Uterus (tissue), 2 donors: ENCODE data around the gene TLR8.

Source experiments
- POLR2A ChIP-seq, 2 donors: fragments of 450-650 bp; IDR thresholded peaks; one replicate each; pipeline ENCODE4 v1.6.1; 2016; ENCODE audit warnings: antibody characterized with exemption in 2 of 2, mild to moderate bottlenecking in 1 of 2, moderate library complexity in 1 of 2
- TF ChIP-seq, protein P1 (sequence below), 4 experiments: fragments of 200-600 bp in 2 of 4; fragments of 450-650 bp in 2 of 4; sonication (generic) in 2 of 4; IDR thresholded peaks; one replicate each; pipeline ENCODE4 v1.5.1; 2016 to 2019; ENCODE audit warnings: antibody characterized with exemption in 4 of 4, mild to moderate bottlenecking in 2 of 4, moderate library complexity in 1 of 4

- TF ChIP-seq, protein P1, sequence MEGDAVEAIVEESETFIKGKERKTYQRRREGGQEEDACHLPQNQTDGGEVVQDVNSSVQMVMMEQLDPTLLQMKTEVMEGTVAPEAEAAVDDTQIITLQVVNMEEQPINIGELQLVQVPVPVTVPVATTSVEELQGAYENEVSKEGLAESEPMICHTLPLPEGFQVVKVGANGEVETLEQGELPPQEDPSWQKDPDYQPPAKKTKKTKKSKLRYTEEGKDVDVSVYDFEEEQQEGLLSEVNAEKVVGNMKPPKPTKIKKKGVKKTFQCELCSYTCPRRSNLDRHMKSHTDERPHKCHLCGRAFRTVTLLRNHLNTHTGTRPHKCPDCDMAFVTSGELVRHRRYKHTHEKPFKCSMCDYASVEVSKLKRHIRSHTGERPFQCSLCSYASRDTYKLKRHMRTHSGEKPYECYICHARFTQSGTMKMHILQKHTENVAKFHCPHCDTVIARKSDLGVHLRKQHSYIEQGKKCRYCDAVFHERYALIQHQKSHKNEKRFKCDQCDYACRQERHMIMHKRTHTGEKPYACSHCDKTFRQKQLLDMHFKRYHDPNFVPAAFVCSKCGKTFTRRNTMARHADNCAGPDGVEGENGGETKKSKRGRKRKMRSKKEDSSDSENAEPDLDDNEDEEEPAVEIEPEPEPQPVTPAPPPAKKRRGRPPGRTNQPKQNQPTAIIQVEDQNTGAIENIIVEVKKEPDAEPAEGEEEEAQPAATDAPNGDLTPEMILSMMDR (IDR thresholded peaks at IDR 0.05), result no peak
- TF ChIP-seq POLR2A (IDR thresholded peaks at IDR 0.05), result no peak
Measured at GRCh38 chrX:12949205-12949926, 42.9 kb downstream of the TLR8 start.
